ENCODE data around the gene ATOH8. TPM values are rescaled to one million over a fixed set of nuclear protein-coding genes. Genes with fewer than 3 reads are reported as not detected.

Gene ATOH8
- total RNA-seq, 1 donor from 2014 or later, result 1.9 TPM

- DNase-seq (ENCODE audit: low read depth), result no peak
- Histone ChIP-seq H3K27ac (ENCODE audit: low read depth, low read length) (no peak overlapping the region), H4K20me1 (ENCODE audit: insufficient read depth, low read length) (no peaks in the 10 kb centered on the region), H3K79me2 (ENCODE audit: insufficient read depth, low read length) (no peaks in the 10 kb centered on the region), H3K4me2 (ENCODE audit: low read length) (no peak overlapping the region), H3K36me3 (ENCODE audit: insufficient read depth, low read length) (no peaks in the 10 kb centered on the region), H3K9ac (ENCODE audit: low read length) (no peak overlapping the region), H3K27me3 (ENCODE audit: insufficient read depth, low read length) (peaks cover 5% of the 10 kb centered on the region), H3K4me3 (ENCODE audit: insufficient read depth, low read depth, low read length) (no peak overlapping the region), H3K4me1 (ENCODE audit: insufficient read depth, low read length) (peaks cover 41% of the 10 kb centered on the region), H2AFZ (ENCODE audit: low read depth, low read length) (no peak overlapping the region), H3K9me3 (ENCODE audit: insufficient read depth, low read depth, low read length) (no peaks in the 10 kb centered on the region)
- Mint-ChIP-seq H3K27ac (ENCODE audit: unreplicated experiment) (no peak overlapping the region), H3K9me3 (ENCODE audit: unreplicated experiment) (peaks cover under 1% of the 10 kb centered on the region), H3K4me1 (ENCODE audit: low read depth, unreplicated experiment) (peaks cover 34% of the 10 kb centered on the region), H3K36me3 (ENCODE audit: low read depth, unreplicated experiment) (no peaks in the 10 kb centered on the region), H3K4me3 (ENCODE audit: unreplicated experiment) (no peak overlapping the region), H3K27me3 (ENCODE audit: low read depth, unreplicated experiment) (peaks cover 69% of the 10 kb centered on the region)
- no peak for FAIRE-seq
- TF ChIP-seq EZH2 (IDR thresholded peaks at IDR 0.05; ENCODE audit: insufficient read depth, low read length), result no peak
- no peak for TF ChIP-seq CTCF (IDR thresholded peaks at IDR 0.05; ENCODE audit: insufficient read depth, low read depth, low read length)
Measured at GRCh38 chr2:85746321-85747004, 7.3 kb upstream of the ATOH8 start.

DNA sequence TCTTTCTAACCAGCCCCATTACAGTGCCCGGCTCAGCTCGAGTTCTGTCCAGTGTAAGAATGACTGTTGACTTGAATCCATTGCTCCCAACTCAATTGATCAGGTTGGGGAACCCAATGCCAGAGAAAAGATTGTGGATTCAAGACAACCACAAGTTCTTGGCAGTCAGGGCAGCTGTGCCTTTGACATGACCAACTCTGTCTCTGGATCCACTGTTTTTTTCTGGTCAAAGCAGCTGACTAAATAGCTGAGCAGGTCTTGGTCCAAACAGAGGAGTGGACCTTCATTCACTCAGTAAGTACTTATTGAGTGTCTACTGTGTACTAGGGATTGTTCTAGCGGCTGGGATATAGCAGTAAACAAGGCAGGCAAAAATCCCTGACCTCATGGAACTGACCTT is 6.3 kb upstream of the ATOH8 start:
- H3K9ac ChIP-seq (ENCODE audit: low read length), result no peak overlapping the region
- H3K27me3 Mint-ChIP-seq (ENCODE audit: low read depth, unreplicated experiment), result peaks cover 77% of the 10 kb centered on the region
- no peak overlapping the region for H3K4me3 ChIP-seq (ENCODE audit: insufficient read depth, low read depth, low read length)
- peaks cover 1% of the 10 kb centered on the region for H3K9me3 Mint-ChIP-seq (ENCODE audit: unreplicated experiment)
- peaks cover 32% of the 10 kb centered on the region for H3K4me1 ChIP-seq (ENCODE audit: insufficient read depth, low read length)
- H3K79me2 ChIP-seq (ENCODE audit: insufficient read depth, low read length), result no peaks in the 10 kb centered on the region
- H3K4me3 Mint-ChIP-seq (ENCODE audit: unreplicated experiment), result no peak overlapping the region
- H3K4me2 ChIP-seq (ENCODE audit: low read length), result no peak overlapping the region
- no peak overlapping the region for H3K27ac Mint-ChIP-seq (ENCODE audit: unreplicated experiment)
- no peak overlapping the region for H3K27ac ChIP-seq (ENCODE audit: low read depth, low read length)
- no peak for TF ChIP-seq CTCF (IDR thresholded peaks at IDR 0.05; ENCODE audit: insufficient read depth, low read depth, low read length)
- no peak for TF ChIP-seq EZH2 (IDR thresholded peaks at IDR 0.05; ENCODE audit: insufficient read depth, low read length)
- no peaks in the 10 kb centered on the region for H3K36me3 ChIP-seq (ENCODE audit: insufficient read depth, low read length)
- FAIRE-seq (no peak), DNase-seq (ENCODE audit: low read depth) (no peak)
- H3K36me3 Mint-ChIP-seq (ENCODE audit: low read depth, unreplicated experiment), result no peaks in the 10 kb centered on the region
- no peaks in the 10 kb centered on the region for H3K9me3 ChIP-seq (ENCODE audit: insufficient read depth, low read depth, low read length)
- no peaks in the 10 kb centered on the region for H4K20me1 ChIP-seq (ENCODE audit: insufficient read depth, low read length)
- H2AFZ ChIP-seq (ENCODE audit: low read depth, low read length), result no peak overlapping the region
- H3K4me1 Mint-ChIP-seq (ENCODE audit: low read depth, unreplicated experiment), result peaks cover 24% of the 10 kb centered on the region
- peaks cover 12% of the 10 kb centered on the region for H3K27me3 ChIP-seq (ENCODE audit: insufficient read depth, low read length)

- Histone ChIP-seq H2AFZ (ENCODE audit: low read depth, low read length) (no peak overlapping the region), H3K9me3 (ENCODE audit: insufficient read depth, low read depth, low read length) (no peaks in the 10 kb centered on the region), H3K36me3 (ENCODE audit: insufficient read depth, low read length) (no peaks in the 10 kb centered on the region), H4K20me1 (ENCODE audit: insufficient read depth, low read length) (no peaks in the 10 kb centered on the region), H3K27me3 (ENCODE audit: insufficient read depth, low read length) (peaks cover 17% of the 10 kb centered on the region), H3K9ac (ENCODE audit: low read length) (no peak overlapping the region), H3K79me2 (ENCODE audit: insufficient read depth, low read length) (no peaks in the 10 kb centered on the region), H3K4me1 (ENCODE audit: insufficient read depth, low read length) (peaks cover 24% of the 10 kb centered on the region), H3K27ac (ENCODE audit: low read depth, low read length) (no peak overlapping the region), H3K4me2 (ENCODE audit: low read length) (no peak overlapping the region), H3K4me3 (ENCODE audit: insufficient read depth, low read depth, low read length) (no peak overlapping the region)
- peak overlapping the region; percentile 34 for H3K27ac Mint-ChIP-seq (ENCODE audit: unreplicated experiment)
- TF ChIP-seq CTCF (IDR thresholded peaks at IDR 0.05; ENCODE audit: insufficient read depth, low read depth, low read length), result no peak
- no peak for TF ChIP-seq EZH2 (IDR thresholded peaks at IDR 0.05; ENCODE audit: insufficient read depth, low read length)
- peaks cover 85% of the 10 kb centered on the region for H3K27me3 Mint-ChIP-seq (ENCODE audit: low read depth, unreplicated experiment)
- peaks cover 17% of the 10 kb centered on the region for H3K4me1 Mint-ChIP-seq (ENCODE audit: low read depth, unreplicated experiment)
- peaks cover 1% of the 10 kb centered on the region for H3K9me3 Mint-ChIP-seq (ENCODE audit: unreplicated experiment)
- no peak for DNase-seq (ENCODE audit: low read depth)
- no peaks in the 10 kb centered on the region for H3K36me3 Mint-ChIP-seq (ENCODE audit: low read depth, unreplicated experiment)
- no peak for FAIRE-seq
- no peak overlapping the region for H3K4me3 Mint-ChIP-seq (ENCODE audit: unreplicated experiment)
Measured at GRCh38 chr2:85748039-85748734, 5.6 kb upstream of the ATOH8 start.
